Natural killer cell (primary cell): ENCODE measurements around the gene OTOA. TPM values are rescaled to one million over a fixed set of nuclear protein-coding genes. Genes with fewer than 3 reads are reported as not detected.
A peak's percentile ranks its signal among the peaks of the same experiment; 100 is the strongest.

ENCODE experiments used
- ATAC-seq, 3 donors: fragments of 150-1000 bp in 2 of 3; fragments of 200-7000 bp in 1 of 3; cut with Tn5 transposase; 1 replicate in 1 of 3; 2 replicates in 2 of 3; pipeline ENCODE4 v1.10.0; 2021; ENCODE audit warnings: mild to moderate bottlenecking in 2 of 3, moderate library complexity in 2 of 3
- DNase-seq, 2 donors: peaks; one replicate each; pipeline versions ENCODE4 v3.0.0 to v3.0.0-alpha.2; 2013 to 2021; ENCODE audit warnings: mixed read lengths in 1 of 2
- H3K27ac ChIP-seq: one replicate; pipeline ENCODE4 v1.5.1; 2013; ENCODE audit warnings: mild to moderate bottlenecking, low read length
- H3K27me3 ChIP-seq: one replicate; pipeline ENCODE4 v1.6.1; 2013; ENCODE audit warnings: low read length; ENCODE audit not compliant: control insufficient read depth, insufficient read depth
- H3K36me3 ChIP-seq: one replicate; pipeline ENCODE4 v1.6.1; 2013; ENCODE audit warnings: low read length; ENCODE audit not compliant: control insufficient read depth, insufficient read depth
- H3K4me1 ChIP-seq: one replicate; pipeline ENCODE4 v1.6.1; 2013; ENCODE audit warnings: low read length; ENCODE audit not compliant: control insufficient read depth, insufficient read depth
- H3K4me3 ChIP-seq: one replicate; pipeline ENCODE4 v1.5.1; 2013; ENCODE audit warnings: low read length
- H3K9me3 ChIP-seq: one replicate; pipeline ENCODE4 v1.6.1; 2013; ENCODE audit warnings: low read length; ENCODE audit not compliant: control insufficient read depth, insufficient read depth
- H3K27ac Mint-ChIP-seq, 2 donors: one replicate each; pipeline ENCODE4 v1.8.0; 2022; ENCODE audit warnings: mild to moderate bottlenecking in 2 of 2, mixed read lengths in 2 of 2, moderate library complexity in 1 of 2
- H3K27me3 Mint-ChIP-seq, 2 donors: one replicate each; pipeline ENCODE4 v1.8.0; 2022; ENCODE audit warnings: low read depth in 2 of 2, mixed read lengths in 2 of 2
- H3K36me3 Mint-ChIP-seq: one replicate; pipeline ENCODE4 v1.8.0; 2022; ENCODE audit warnings: mixed read lengths
- H3K4me1 Mint-ChIP-seq, 2 donors: one replicate each; pipeline ENCODE4 v1.8.0; 2022; ENCODE audit warnings: mixed read lengths in 2 of 2
- H3K4me3 Mint-ChIP-seq: one replicate; pipeline ENCODE4 v1.8.0; 2022; ENCODE audit warnings: mild to moderate bottlenecking, moderate library complexity, mixed read lengths
- H3K9me3 Mint-ChIP-seq, 2 donors: one replicate each; pipeline ENCODE4 v1.8.0; 2022; ENCODE audit warnings: mixed read lengths in 2 of 2
- WGBS: methylation state at CpG from one replicate; pipeline ENCODE4 v1.1.7; 2013; ENCODE audit warnings: missing lambda C conversion rate; ENCODE audit not compliant: insufficient coverage; 5-methylcytosine and 5-hydroxymethylcytosine counted together
- intact Hi-C: fragments of 100-400 bp; cut with micrococcal nuclease; formaldehyde crosslinking; loops from one replicate; pipeline ENCODE4 v1.14.2; 2022
- total RNA-seq, 4 donors: library from RNA; stranded (reverse); fragments of 120-200 nt in 1 of 4; gene quantifications; one replicate each; pipeline versions ENCODE4 v1.2.3 to v1.2.4, GENCODE V29; 2013 to 2022
- TF ChIP-seq, protein P1 (sequence below): fragments of 200-600 bp; IDR thresholded peaks from one replicate; pipeline ENCODE4 v1.8.0; 2022; ENCODE audit warnings: antibody characterized with exemption

OTOA gene
- total RNA-seq, 3 donors from 2014 or later (not counting 1 experiment from before 2014, with no cell fraction given) = 0.14 TPM; not detected in 2

DNA sequence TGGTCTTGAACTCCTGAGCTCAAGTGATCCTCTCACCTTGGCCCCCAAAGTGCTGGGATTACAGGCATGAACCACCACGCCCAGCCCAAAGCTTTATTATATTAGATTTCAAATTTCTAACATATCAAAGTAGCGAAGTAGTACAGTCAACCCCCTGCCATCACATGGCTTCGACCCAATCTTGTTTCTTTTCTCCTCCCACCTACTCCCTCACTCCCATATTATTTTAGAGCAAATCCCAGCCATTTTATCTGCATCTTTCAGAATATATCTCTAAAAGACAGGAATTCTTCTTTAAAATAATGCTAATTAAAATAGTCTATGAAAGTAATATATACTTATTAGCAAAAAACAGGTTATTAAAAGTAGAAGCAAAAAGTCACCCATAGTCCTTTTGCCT, 12.3 kb upstream of the OTOA start:
- no peaks in the 10 kb centered on the region for H3K27me3 ChIP-seq
- no peak overlapping the region for H3K27ac ChIP-seq
- no peaks in the 10 kb centered on the region for H3K9me3 ChIP-seq
- 90% methylated on average over 3 of the region's 3 CpGs for WGBS
- no peak overlapping the region for H3K27ac Mint-ChIP-seq
- H3K4me3 Mint-ChIP-seq = no peak overlapping the region
- H3K9me3 Mint-ChIP-seq = no peaks in the 10 kb centered on the region
- peaks cover 31 to 41% of the 10 kb centered on the region in 2 donors for H3K4me1 Mint-ChIP-seq
- H3K4me3 ChIP-seq = no peak overlapping the region
- peaks cover 13% of the 10 kb centered on the region for H3K36me3 ChIP-seq
- H3K4me1 ChIP-seq = peaks cover 26% of the 10 kb centered on the region
- no peaks in the 10 kb centered on the region for H3K36me3 Mint-ChIP-seq
- H3K27me3 Mint-ChIP-seq = no peaks in the 10 kb centered on the region
- intact Hi-C loops = no loop called here
- TF ChIP-seq, protein P1, sequence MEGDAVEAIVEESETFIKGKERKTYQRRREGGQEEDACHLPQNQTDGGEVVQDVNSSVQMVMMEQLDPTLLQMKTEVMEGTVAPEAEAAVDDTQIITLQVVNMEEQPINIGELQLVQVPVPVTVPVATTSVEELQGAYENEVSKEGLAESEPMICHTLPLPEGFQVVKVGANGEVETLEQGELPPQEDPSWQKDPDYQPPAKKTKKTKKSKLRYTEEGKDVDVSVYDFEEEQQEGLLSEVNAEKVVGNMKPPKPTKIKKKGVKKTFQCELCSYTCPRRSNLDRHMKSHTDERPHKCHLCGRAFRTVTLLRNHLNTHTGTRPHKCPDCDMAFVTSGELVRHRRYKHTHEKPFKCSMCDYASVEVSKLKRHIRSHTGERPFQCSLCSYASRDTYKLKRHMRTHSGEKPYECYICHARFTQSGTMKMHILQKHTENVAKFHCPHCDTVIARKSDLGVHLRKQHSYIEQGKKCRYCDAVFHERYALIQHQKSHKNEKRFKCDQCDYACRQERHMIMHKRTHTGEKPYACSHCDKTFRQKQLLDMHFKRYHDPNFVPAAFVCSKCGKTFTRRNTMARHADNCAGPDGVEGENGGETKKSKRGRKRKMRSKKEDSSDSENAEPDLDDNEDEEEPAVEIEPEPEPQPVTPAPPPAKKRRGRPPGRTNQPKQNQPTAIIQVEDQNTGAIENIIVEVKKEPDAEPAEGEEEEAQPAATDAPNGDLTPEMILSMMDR = no peak
- no peak for ATAC-seq
- no peak for DNase-seq

DNA sequence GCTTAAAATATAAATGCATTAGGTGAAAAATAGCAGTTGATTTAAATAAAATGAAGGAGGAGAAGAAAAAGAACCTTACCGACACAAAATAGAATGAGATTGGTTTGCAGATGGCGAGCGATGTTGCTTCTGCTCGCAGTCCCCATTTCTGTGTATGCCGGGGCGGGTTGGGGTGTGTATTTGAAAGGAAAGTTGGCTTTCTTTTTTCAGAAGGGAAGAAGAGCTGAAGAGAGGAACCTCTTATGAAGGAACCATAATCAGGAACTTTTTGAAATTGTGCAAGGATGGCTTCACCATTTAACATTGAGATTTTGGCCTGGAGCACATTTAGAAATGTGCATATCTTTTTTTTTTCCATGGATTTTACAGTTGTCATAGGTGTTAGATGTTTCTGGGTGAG, 11.3 kb upstream of the OTOA start, which contains the start of gene IGSF6:
Gene IGSF6 (minus strand): TSS at position 156 of the 400 bp plus-strand sequence. CDS start 10 bp downstream, at position 146.
- WGBS = 94% methylated on average over 6 of the region's 6 CpGs
- ATAC-seq (no peak), DNase-seq (no peak)
- intact Hi-C loops = no loop called here
- H3K9me3 Mint-ChIP-seq = no peaks in the 10 kb centered on the region
- peaks cover 32 to 41% of the 10 kb centered on the region in 2 donors for H3K4me1 Mint-ChIP-seq
- peaks cover 14% of the 10 kb centered on the region for H3K36me3 ChIP-seq
- TF ChIP-seq, protein P1 = no peak
- no peak within 1 kb of the TSS for H3K4me3 Mint-ChIP-seq
- no peak within 1 kb of the TSS for H3K4me3 ChIP-seq
- no peaks in the 10 kb centered on the region for H3K36me3 Mint-ChIP-seq
- peaks cover 17% of the 10 kb centered on the region for H3K4me1 ChIP-seq
- H3K27me3 ChIP-seq = no peaks in the 10 kb centered on the region
- H3K27ac ChIP-seq = no peak within 1 kb of the TSS
- H3K27ac Mint-ChIP-seq = peak within 1 kb of the TSS in 1 of 2 donors; percentile 40
- no peaks in the 10 kb centered on the region for H3K27me3 Mint-ChIP-seq
- no peaks in the 10 kb centered on the region for H3K9me3 ChIP-seq

DNA sequence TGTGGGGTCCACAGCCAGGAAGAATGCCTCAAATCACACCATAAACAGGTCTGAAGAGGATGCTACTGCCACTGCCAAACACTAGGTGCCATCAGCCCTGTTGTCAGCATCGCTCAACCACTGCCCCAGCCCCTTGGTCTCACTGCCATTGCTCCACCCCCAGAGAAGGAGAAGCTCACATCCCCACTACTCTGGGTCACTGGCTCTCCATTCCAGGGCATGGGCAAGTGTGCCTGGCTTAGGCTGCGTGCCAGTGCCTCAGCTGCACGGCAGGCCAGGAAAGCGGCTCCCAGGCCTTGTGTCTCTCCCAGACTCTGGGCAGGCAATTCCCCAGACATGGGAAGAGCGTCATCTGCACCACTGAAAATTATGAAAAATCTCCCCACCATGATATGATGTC, 10.2 kb upstream of the OTOA start:
- Mint-ChIP-seq H3K36me3 (no peaks in the 10 kb centered on the region), H3K27ac (no peak overlapping the region), H3K9me3 (no peaks in the 10 kb centered on the region), H3K4me1 (peaks cover 29 to 32% of the 10 kb centered on the region in 2 donors), H3K27me3 (no peaks in the 10 kb centered on the region), H3K4me3 (no peak overlapping the region)
- Histone ChIP-seq H3K4me3 (no peak overlapping the region), H3K4me1 (peaks cover 14% of the 10 kb centered on the region), H3K27me3 (no peaks in the 10 kb centered on the region), H3K36me3 (peaks cover 14% of the 10 kb centered on the region), H3K27ac (no peak overlapping the region), H3K9me3 (no peaks in the 10 kb centered on the region)
- no peak for DNase-seq
- 90% methylated on average over 5 of the region's 5 CpGs for WGBS
- no peak for ATAC-seq
- TF ChIP-seq, protein P1 = no peak
- intact Hi-C loops = no loop called here

- peaks cover 28 to 29% of the 10 kb centered on the region in 2 donors for H3K4me1 Mint-ChIP-seq
- ATAC-seq (no peak), DNase-seq (no peak)
- no peaks in the 10 kb centered on the region for H3K27me3 Mint-ChIP-seq
- intact Hi-C loops = no loop called here
- no CpG with 5 or more reads among the region's 1 CpG for WGBS
- H3K4me3 ChIP-seq = no peak overlapping the region
- H3K27me3 ChIP-seq = no peaks in the 10 kb centered on the region
- no peak overlapping the region for H3K4me3 Mint-ChIP-seq
- peak overlapping the region; percentile 4 to 40 for H3K27ac Mint-ChIP-seq
- peaks cover 17% of the 10 kb centered on the region for H3K4me1 ChIP-seq
- no peak overlapping the region for H3K27ac ChIP-seq
- no peaks in the 10 kb centered on the region for H3K9me3 ChIP-seq
- TF ChIP-seq, protein P1 = no peak
- H3K36me3 Mint-ChIP-seq = no peaks in the 10 kb centered on the region
- peaks cover 14% of the 10 kb centered on the region for H3K36me3 ChIP-seq
- no peaks in the 10 kb centered on the region for H3K9me3 Mint-ChIP-seq
Observed at GRCh38 chr16:21654466-21654865, 9.3 kb upstream of the OTOA start.
